IPS-NIHi7 (cell line): ENCODE data around the gene ZNF277.
"Not testable (repeated sequence)": the region's sequence is repeated elsewhere in the genome, so short reads cannot be mapped to it uniquely, and the experiment has no call there.

ENCODE experiments used
- DNase-seq: peaks from one replicate; pipeline ENCODE4 v3.0.0; 2012; ENCODE audit warnings: mixed read lengths; ENCODE audit errors: extremely low spot score

Gene ZNF277

GRCh38 chr7:112292162-112292561, 85.7 kb downstream of the ZNF277 start:
- DNase-seq, result no peak

GRCh38 chr7:112293416-112293815, 86.9 kb downstream of the ZNF277 start:
- no peak for DNase-seq

GRCh38 chr7:112296432-112296831, 89.9 kb downstream of the ZNF277 start:
- DNase-seq, result no peak

GRCh38 chr7:112297681-112298080, 91.2 kb downstream of the ZNF277 start:
- DNase-seq, result no peak

GRCh38 chr7:112298543-112299100, 92.1 kb downstream of the ZNF277 start:
- no peak for DNase-seq

GRCh38 chr7:112300072-112300471, 93.6 kb downstream of the ZNF277 start:
- DNase-seq, result no peak

- DNase-seq, result no peak
Measured at GRCh38 chr7:112300831-112301407, 94.4 kb downstream of the ZNF277 start.

GRCh38 chr7:112302566-112302965, 96.1 kb downstream of the ZNF277 start:
- no peak for DNase-seq

- no peak for DNase-seq
Measured at GRCh38 chr7:112306903-112307302, 100.4 kb downstream of the ZNF277 start.

GRCh38 chr7:112307506-112307905, 101.0 kb downstream of the ZNF277 start:
- no peak for DNase-seq

- DNase-seq, result no peak
Measured at GRCh38 chr7:112308974-112309373, 102.5 kb downstream of the ZNF277 start.

- not testable (repeated sequence) for DNase-seq
Measured at GRCh38 chr7:112316803-112317202, 110.3 kb downstream of the ZNF277 start.

- DNase-seq, result no peak
Measured at GRCh38 chr7:112322070-112322469, 115.6 kb downstream of the ZNF277 start.

- DNase-seq, result no peak
Measured at GRCh38 chr7:112327566-112327965, 121.1 kb downstream of the ZNF277 start.

GRCh38 chr7:112331492-112331891, 125.0 kb downstream of the ZNF277 start:
- DNase-seq, result no peak

GRCh38 chr7:112334366-112334765, 127.9 kb downstream of the ZNF277 start:
- DNase-seq, result no peak

GRCh38 chr7:112336261-112336660, 129.8 kb downstream of the ZNF277 start:
- no peak for DNase-seq

- DNase-seq, result no peak
Measured at GRCh38 chr7:112336936-112337576, 130.6 kb downstream of the ZNF277 start.

GRCh38 chr7:112337892-112338291, 131.4 kb downstream of the ZNF277 start:
- DNase-seq, result no peak

GRCh38 chr7:112338786-112339185, 132.3 kb downstream of the ZNF277 start:
- no peak for DNase-seq

GRCh38 chr7:112341464-112341863, 135.0 kb downstream of the ZNF277 start:
- DNase-seq, result no peak

- no peak for DNase-seq
Measured at GRCh38 chr7:112346381-112347060, 140.0 kb downstream of the ZNF277 start.

- no peak for DNase-seq
Measured at GRCh38 chr7:112347088-112347487, 140.6 kb downstream of the ZNF277 start.
